ENCODE data around the gene ZBTB22.

DNA sequence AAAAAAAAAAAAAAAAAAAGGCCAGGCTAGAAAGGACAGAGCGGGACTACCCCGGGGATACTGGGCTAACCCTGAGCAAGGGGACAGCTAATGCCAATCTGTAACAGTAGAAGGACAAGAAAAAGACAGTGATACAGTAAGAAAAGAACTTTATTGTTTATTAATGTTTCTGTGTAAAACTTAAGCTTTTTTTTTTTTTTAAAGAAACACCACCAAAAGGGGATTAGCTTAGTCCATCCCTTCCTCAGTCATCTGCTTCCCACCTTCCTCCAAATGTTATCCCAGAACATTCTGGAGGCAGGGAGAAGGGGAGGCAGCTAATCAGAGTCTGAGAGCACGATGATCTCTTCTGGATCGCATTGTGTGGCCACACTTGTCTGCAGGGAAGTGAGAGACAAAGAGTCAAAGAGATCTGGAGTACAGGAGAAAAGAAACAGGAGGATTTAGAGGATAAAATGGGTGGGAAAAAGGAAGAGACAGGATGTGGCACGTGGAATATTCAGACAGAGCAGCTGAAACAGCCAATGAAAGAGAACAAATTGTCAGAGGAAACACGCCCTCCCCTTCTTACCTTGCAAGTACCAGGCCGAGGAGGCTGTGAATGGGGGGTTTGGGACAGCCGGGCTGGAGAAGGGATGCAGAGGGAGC, 1.0 kb upstream of the ZBTB22 start:
- TF ChIP-seq POLR2A (IDR thresholded peaks at IDR 0.05): no peak
- TF ChIP-seq, protein P1, sequence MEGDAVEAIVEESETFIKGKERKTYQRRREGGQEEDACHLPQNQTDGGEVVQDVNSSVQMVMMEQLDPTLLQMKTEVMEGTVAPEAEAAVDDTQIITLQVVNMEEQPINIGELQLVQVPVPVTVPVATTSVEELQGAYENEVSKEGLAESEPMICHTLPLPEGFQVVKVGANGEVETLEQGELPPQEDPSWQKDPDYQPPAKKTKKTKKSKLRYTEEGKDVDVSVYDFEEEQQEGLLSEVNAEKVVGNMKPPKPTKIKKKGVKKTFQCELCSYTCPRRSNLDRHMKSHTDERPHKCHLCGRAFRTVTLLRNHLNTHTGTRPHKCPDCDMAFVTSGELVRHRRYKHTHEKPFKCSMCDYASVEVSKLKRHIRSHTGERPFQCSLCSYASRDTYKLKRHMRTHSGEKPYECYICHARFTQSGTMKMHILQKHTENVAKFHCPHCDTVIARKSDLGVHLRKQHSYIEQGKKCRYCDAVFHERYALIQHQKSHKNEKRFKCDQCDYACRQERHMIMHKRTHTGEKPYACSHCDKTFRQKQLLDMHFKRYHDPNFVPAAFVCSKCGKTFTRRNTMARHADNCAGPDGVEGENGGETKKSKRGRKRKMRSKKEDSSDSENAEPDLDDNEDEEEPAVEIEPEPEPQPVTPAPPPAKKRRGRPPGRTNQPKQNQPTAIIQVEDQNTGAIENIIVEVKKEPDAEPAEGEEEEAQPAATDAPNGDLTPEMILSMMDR (IDR thresholded peaks at IDR 0.05): no peak
